K562 (cell line): ENCODE measurements around the gene HMGN1. TPM values are rescaled to one million over a fixed set of nuclear protein-coding genes. Genes with fewer than 3 reads are reported as not detected.

Experiments used
- CAMTA2 ChIP-seq: fragments of 250-450 bp; sonication (Bioruptor Pico); conservative IDR thresholded peaks from 2 replicates; pipeline ENCODE4 v1.5.1; 2022
- ERF ChIP-seq: fragments of 450-650 bp; formaldehyde crosslinking; IDR thresholded peaks from 2 replicates; pipeline ENCODE4 v1.4.0; 2020; ENCODE audit warnings: mild to moderate bottlenecking, mixed read lengths
- ETV1 ChIP-seq: fragments of 450-650 bp; conservative IDR thresholded peaks from 2 replicates; pipeline ENCODE4 v1.6.1; 2016; ENCODE audit warnings: missing genetic modification characterization, control low read depth, low read depth, missing compliant biosample characterization
- KLF1 ChIP-seq: fragments of 450-650 bp; IDR thresholded peaks from 2 replicates; pipeline ENCODE4 v1.6.1; 2016; ENCODE audit warnings: missing genetic modification characterization, missing compliant biosample characterization
- LARP7 ChIP-seq: fragments of 450-650 bp; IDR thresholded peaks from 2 replicates; pipeline ENCODE4 v1.6.1; 2016
- MAZ ChIP-seq, 2 experiments: fragments of 450-650 bp in 1 of 2; sonication (generic) in 1 of 2; formaldehyde crosslinking; IDR thresholded peaks in 1 of 2; conservative IDR thresholded peaks in 1 of 2; 2 replicates each; pipeline versions ENCODE4 v1.4.0 to v1.5.0; 2020; ENCODE audit warnings: mild to moderate bottlenecking in 1 of 2, missing genetic modification reagents in 1 of 2
- NCOR1 ChIP-seq: fragments of 450-650 bp; IDR thresholded peaks from 2 replicates; pipeline ENCODE4 v1.6.1; 2016; ENCODE audit warnings: mild to moderate bottlenecking, moderate library complexity
- PBX2 ChIP-seq, 2 experiments: IDR thresholded peaks in 1 of 2; conservative IDR thresholded peaks in 1 of 2; 2 replicates each; pipeline ENCODE4 v1.6.1; 2016; ENCODE audit warnings: low read depth in 2 of 2, mild to moderate bottlenecking in 1 of 2, missing compliant biosample characterization in 1 of 2, missing genetic modification characterization in 1 of 2, moderate library complexity in 1 of 2
- POLR2AphosphoS5 ChIP-seq: IDR thresholded peaks from 2 replicates; pipeline ENCODE4 v1.6.1; 2011; ENCODE audit warnings: mild to moderate bottlenecking, low read depth, low read length, moderate library complexity; ENCODE audit not compliant: control insufficient read depth, insufficient read depth
- SAFB ChIP-seq: fragments of 200-400 bp; formaldehyde crosslinking; IDR thresholded peaks from 2 replicates; pipeline ENCODE4 v1.6.1; 2017; ENCODE audit warnings: low read depth, low read length, borderline replicate concordance
- SIN3A ChIP-seq, 2 experiments: fragments of 150-350 bp in 1 of 2; IDR thresholded peaks; 2 replicates each; pipeline ENCODE4 v1.6.1; 2011 to 2016; ENCODE audit warnings: borderline replicate concordance in 2 of 2, low read depth in 2 of 2, low read length in 2 of 2, mild to moderate bottlenecking in 2 of 2, moderate library complexity in 2 of 2; ENCODE audit not compliant: control insufficient read depth in 1 of 2
- TCF3 ChIP-seq: sonication (generic); formaldehyde crosslinking; IDR thresholded peaks from 2 replicates; pipeline ENCODE4 v1.4.0; 2020; ENCODE audit warnings: mild to moderate bottlenecking, missing genetic modification reagents
- TEAD1 ChIP-seq, 2 experiments: fragments of 450-650 bp in 1 of 2; sonication (generic) in 1 of 2; formaldehyde crosslinking; IDR thresholded peaks; 2 replicates each; pipeline versions ENCODE4 v1.4.0 to v1.8.0; 2020 to 2022; ENCODE audit warnings: mild to moderate bottlenecking in 2 of 2, missing genetic modification reagents in 1 of 2
- TRIM28 ChIP-seq: fragments of 450-650 bp; IDR thresholded peaks from 2 replicates; pipeline ENCODE4 v1.6.1; 2017
- U2AF1 ChIP-seq: fragments of 200-400 bp; formaldehyde crosslinking; optimal IDR thresholded peaks from 2 replicates; pipeline ENCODE3; 2017; ENCODE audit warnings: mild to moderate bottlenecking, low read depth, low read length, moderate library complexity
- ZMIZ1 ChIP-seq, 2 experiments: fragments of 150-350 bp in 1 of 2; IDR thresholded peaks; 2 replicates each; pipeline ENCODE4 v1.6.1; 2012 to 2016; ENCODE audit warnings: low read depth in 2 of 2, low read length in 2 of 2, mild to moderate bottlenecking in 1 of 2, moderate library complexity in 1 of 2
- ZNF282 ChIP-seq: sonication (generic); formaldehyde crosslinking; IDR thresholded peaks from 2 replicates; pipeline ENCODE4 v1.8.1; 2023; ENCODE audit warnings: missing genetic modification reagents
- ZNF717 ChIP-seq: fragments of 250-450 bp; sonication (Bioruptor Pico); IDR thresholded peaks from 2 replicates; pipeline ENCODE4 v1.5.0; 2021
- polyA plus RNA-seq, 8 experiments: library from polyadenylated mRNA; depleted of rRNA in 4 of 8; stranded (reverse) in 5 of 8; unstranded in 3 of 8; fragments of >200 nt; fragmentation: Nextera tagmentation in 2 of 8; fragmentation: Illumina TruSeq in 1 of 8; extraction: Ambion mirVana in 2 of 8; extraction: Trizol in 1 of 8; gene quantifications; 2 replicates each; pipeline versions ENCODE4 v1.2.1 to v1.2.3, GENCODE V29; 2011 to 2014; ENCODE audit warnings: inconsistent platforms in 1 of 8, missing spikeins in 1 of 8
- total RNA-seq, 7 experiments: library from RNA; depleted of rRNA in 6 of 7; stranded (reverse); fragments of >200 nt in 6 of 7; fragmentation: Illumina TruSeq in 2 of 7; extraction: Trizol in 2 of 7; gene quantifications; 2 replicates each; pipeline versions ENCODE4 v1.2.1 to v1.2.3, GENCODE V29; 2011 to 2021; ENCODE audit warnings: low replicate concordance in 1 of 7
- TF ChIP-seq, protein P1 (sequence below): fragments of 450-650 bp; IDR thresholded peaks from 2 replicates; pipeline ENCODE4 v1.6.1; 2017; ENCODE audit warnings: mild to moderate bottlenecking, moderate library complexity

The HMGN1 gene
- total and polyA plus RNA-seq, 9 of the 15 experiments (the other 6 are each of a cell fraction or from before 2014, with no cell fraction given): 124 to 626 (median 498) TPM

- TF ChIP-seq ZNF282: no peak
- peak; percentile 87 for TF ChIP-seq NCOR1
- TF ChIP-seq U2AF1: peak; percentile 95
- TF ChIP-seq PBX2 (CRISPR knock-in tag; IDR thresholded peaks at IDR 0.05; ENCODE audit: low read depth): no peak
- no peak for TF ChIP-seq PBX2 (tag; conservative IDR thresholded peaks at IDR 0.05; ENCODE audit: low read depth)
- TF ChIP-seq, protein P1, sequence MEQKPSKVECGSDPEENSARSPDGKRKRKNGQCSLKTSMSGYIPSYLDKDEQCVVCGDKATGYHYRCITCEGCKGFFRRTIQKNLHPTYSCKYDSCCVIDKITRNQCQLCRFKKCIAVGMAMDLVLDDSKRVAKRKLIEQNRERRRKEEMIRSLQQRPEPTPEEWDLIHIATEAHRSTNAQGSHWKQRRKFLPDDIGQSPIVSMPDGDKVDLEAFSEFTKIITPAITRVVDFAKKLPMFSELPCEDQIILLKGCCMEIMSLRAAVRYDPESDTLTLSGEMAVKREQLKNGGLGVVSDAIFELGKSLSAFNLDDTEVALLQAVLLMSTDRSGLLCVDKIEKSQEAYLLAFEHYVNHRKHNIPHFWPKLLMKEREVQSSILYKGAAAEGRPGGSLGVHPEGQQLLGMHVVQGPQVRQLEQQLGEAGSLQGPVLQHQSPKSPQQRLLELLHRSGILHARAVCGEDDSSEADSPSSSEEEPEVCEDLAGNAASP: no peak
- TF ChIP-seq POLR2AphosphoS5: peak; percentile 64
- TF ChIP-seq TCF3: peak; percentile 21; the same call in 1 of the 2 replicates
- TF ChIP-seq ERF (CRISPR knock-in tag): no peak; the same call in none of the 2 replicates
- TF ChIP-seq ZMIZ1 (IDR thresholded peaks at IDR 0.05; ENCODE audit: low read depth in 2 of 2, low read length in 2 of 2): peak in 1 of 2 experiments; percentile 18; a peak in 1 of 4 replicates
- TF ChIP-seq TEAD1 (CRISPR knock-in tag; IDR thresholded peaks at IDR 0.05): peak; percentile 62 to 89; a peak in 2 of 4 replicates
- no peak for TF ChIP-seq ZNF717 (CRISPR knock-in tag)
- TF ChIP-seq TRIM28: peak; percentile 88
- TF ChIP-seq LARP7: no peak; the same call in 1 of the 2 replicates
- TF ChIP-seq KLF1: peak; percentile 95
- 0 out of 2 replicates have a peak, but pooled peaks have one; percentile 15 for TF ChIP-seq CAMTA2 (CRISPR knock-in tag)
- TF ChIP-seq ETV1 (tag): peak; percentile 89
- peak; percentile 61; the same call in 1 of the 2 replicates for TF ChIP-seq SAFB
- no peak for TF ChIP-seq SIN3A (IDR thresholded peaks at IDR 0.05; ENCODE audit: borderline replicate concordance in 2 of 2, control insufficient read depth in 1 of 2, low read depth in 2 of 2, low read length in 2 of 2)
- TF ChIP-seq MAZ (CRISPR knock-in tag; conservative IDR thresholded peaks at IDR 0.05 in 1 of 2, IDR thresholded peaks at IDR 0.05 in 1 of 2): peak; percentile 90 to 100
Measured at GRCh38 chr21:39313571-39314142, 35.2 kb downstream of the HMGN1 start, which contains the start of gene BRWD1 (continued).
